ENCODE results near the gene STXBP4.

The STXBP4 gene

DNA sequence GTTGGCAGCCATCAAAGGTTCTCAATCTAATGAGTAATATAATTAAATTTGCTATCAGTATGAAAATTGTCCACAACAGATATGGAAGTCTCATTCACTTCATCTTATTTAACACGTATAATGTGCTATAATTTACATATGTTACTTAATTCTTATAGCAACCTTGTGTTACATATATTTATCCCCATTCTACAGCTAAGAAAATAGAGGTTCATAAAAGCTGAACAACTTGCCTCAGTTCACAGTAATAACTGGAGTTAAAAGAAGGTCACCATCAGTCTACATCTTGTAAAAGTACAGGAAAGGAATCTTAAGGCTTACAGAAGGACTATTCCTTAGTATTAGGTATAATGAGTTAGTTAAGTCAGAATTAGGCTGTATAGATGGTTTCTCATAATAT, 27.9 kb downstream of the STXBP4 start:
- Histone ChIP-seq H3K27ac (ENCODE audit: low read length) (no peak overlapping the region), H3K9ac (ENCODE audit: low read depth, low read length) (no peak overlapping the region), H3K27me3 (ENCODE audit: insufficient read depth, low read length) (no peaks in the 10 kb centered on the region), H3K4me1 (ENCODE audit: insufficient read depth, low read length) (no peaks in the 10 kb centered on the region), H3K4me3 (ENCODE audit: low read length) (no peak overlapping the region), H3K36me3 (ENCODE audit: insufficient read depth, low read depth, low read length) (peaks cover 23% of the 10 kb centered on the region), H3K9me3 (ENCODE audit: insufficient read depth, low read depth, low read length) (no peaks in the 10 kb centered on the region)

GRCh38 chr17:55002458-55002857, 33.9 kb downstream of the STXBP4 start:
- Histone ChIP-seq H3K27me3 (ENCODE audit: insufficient read depth, low read length) (no peaks in the 10 kb centered on the region), H3K27ac (ENCODE audit: low read length) (no peak overlapping the region), H3K9me3 (ENCODE audit: insufficient read depth, low read depth, low read length) (no peaks in the 10 kb centered on the region)

GRCh38 chr17:55004484-55004883, 35.9 kb downstream of the STXBP4 start:
- H3K9ac ChIP-seq (ENCODE audit: low read depth, low read length) = no peak overlapping the region
- no peak overlapping the region for H3K27ac ChIP-seq (ENCODE audit: low read length)
- no peaks in the 10 kb centered on the region; the same call in 1 of the 2 replicates for H3K4me1 ChIP-seq (ENCODE audit: insufficient read depth, low read length)
- H3K27me3 ChIP-seq (ENCODE audit: insufficient read depth, low read length) = no peaks in the 10 kb centered on the region
- peaks cover 26% of the 10 kb centered on the region for H3K36me3 ChIP-seq (ENCODE audit: insufficient read depth, low read depth, low read length)
- no peaks in the 10 kb centered on the region for H3K9me3 ChIP-seq (ENCODE audit: insufficient read depth, low read depth, low read length)
- H3K4me3 ChIP-seq (ENCODE audit: low read length) = no peak overlapping the region

More at GRCh38 chr17:55002458-55002857, 33.9 kb downstream of the STXBP4 start:
- Histone ChIP-seq H3K4me1 (ENCODE audit: insufficient read depth, low read length) (no peaks in the 10 kb centered on the region; the same call in 1 of the 2 replicates), H3K36me3 (ENCODE audit: insufficient read depth, low read depth, low read length) (peaks cover 19% of the 10 kb centered on the region), H3K9ac (ENCODE audit: low read depth, low read length) (no peak overlapping the region), H3K4me3 (ENCODE audit: low read length) (no peak overlapping the region)

DNA sequence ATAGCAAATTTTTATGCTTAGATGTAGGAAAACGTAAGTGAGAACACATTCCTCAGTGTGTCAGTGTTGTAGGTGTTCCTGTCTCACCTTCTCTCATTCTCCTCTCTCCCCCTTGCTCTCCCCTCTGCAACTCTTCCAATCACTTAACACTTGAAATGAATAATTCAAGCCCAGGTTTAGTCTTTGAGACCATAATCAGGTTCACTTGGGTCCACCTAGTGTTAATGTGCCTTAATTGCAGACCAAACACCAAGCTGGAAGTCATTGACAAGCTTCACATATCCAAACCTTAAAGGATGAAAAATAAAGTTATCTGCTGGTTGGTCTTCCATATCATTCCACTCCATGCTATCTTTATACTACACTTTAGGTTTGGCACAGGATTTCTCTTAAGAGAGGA, 37.0 kb downstream of the STXBP4 start:
- no peaks in the 10 kb centered on the region for H3K27me3 ChIP-seq (ENCODE audit: insufficient read depth, low read length)
- peaks cover 19% of the 10 kb centered on the region for H3K36me3 ChIP-seq (ENCODE audit: insufficient read depth, low read depth, low read length)
- no peaks in the 10 kb centered on the region; the same call in 1 of the 2 replicates for H3K4me1 ChIP-seq (ENCODE audit: insufficient read depth, low read length)

DNA sequence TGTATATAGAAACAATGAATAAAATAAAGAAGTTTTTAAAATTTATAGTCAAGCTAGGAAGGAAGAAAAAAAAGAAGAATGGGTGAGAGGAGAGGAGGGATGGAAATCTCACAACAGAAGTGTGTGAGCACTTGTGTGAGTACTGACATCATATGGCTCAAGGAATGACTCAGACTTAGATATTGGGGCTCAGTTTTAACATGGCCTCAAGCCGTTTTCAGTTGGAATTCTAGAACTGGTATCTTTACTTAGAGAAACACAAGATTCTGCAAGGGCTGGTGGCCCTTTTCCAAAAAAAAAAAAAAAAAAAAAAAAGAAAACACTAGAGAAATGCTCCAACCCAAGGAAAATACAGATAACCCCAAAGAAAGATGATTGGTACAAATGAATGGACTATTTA, 55.1 kb downstream of the STXBP4 start:
- no peaks in the 10 kb centered on the region for H3K4me1 ChIP-seq (ENCODE audit: insufficient read depth, low read length)

More for the DNA sequence above, 37.0 kb downstream of the STXBP4 start:
- Histone ChIP-seq H3K9ac (ENCODE audit: low read depth, low read length) (no peak overlapping the region), H3K4me3 (ENCODE audit: low read length) (no peak overlapping the region), H3K9me3 (ENCODE audit: insufficient read depth, low read depth, low read length) (no peaks in the 10 kb centered on the region), H3K27ac (ENCODE audit: low read length) (no peak overlapping the region)

GRCh38 chr17:55037828-55038227, 69.3 kb downstream of the STXBP4 start:
- Histone ChIP-seq H3K9ac (ENCODE audit: low read depth, low read length) (no peak overlapping the region), H3K4me1 (ENCODE audit: insufficient read depth, low read length) (no peaks in the 10 kb centered on the region), H3K36me3 (ENCODE audit: insufficient read depth, low read depth, low read length) (peaks cover under 1% of the 10 kb centered on the region; the same call in 1 of the 2 replicates), H3K27me3 (ENCODE audit: insufficient read depth, low read length) (no peaks in the 10 kb centered on the region), H3K27ac (ENCODE audit: low read length) (no peak overlapping the region), H3K9me3 (ENCODE audit: insufficient read depth, low read depth, low read length) (no peaks in the 10 kb centered on the region), H3K4me3 (ENCODE audit: low read length) (no peak overlapping the region)

More for the DNA sequence above, 55.1 kb downstream of the STXBP4 start:
- H3K4me3 ChIP-seq (ENCODE audit: low read length) = no peak overlapping the region
- no peak overlapping the region for H3K27ac ChIP-seq (ENCODE audit: low read length)
- no peak overlapping the region for H3K9ac ChIP-seq (ENCODE audit: low read depth, low read length)
- no peaks in the 10 kb centered on the region for H3K9me3 ChIP-seq (ENCODE audit: insufficient read depth, low read depth, low read length)
- no peaks in the 10 kb centered on the region for H3K27me3 ChIP-seq (ENCODE audit: insufficient read depth, low read length)
- peaks cover 6% of the 10 kb centered on the region; the same call in 1 of the 2 replicates for H3K36me3 ChIP-seq (ENCODE audit: insufficient read depth, low read depth, low read length)

DNA sequence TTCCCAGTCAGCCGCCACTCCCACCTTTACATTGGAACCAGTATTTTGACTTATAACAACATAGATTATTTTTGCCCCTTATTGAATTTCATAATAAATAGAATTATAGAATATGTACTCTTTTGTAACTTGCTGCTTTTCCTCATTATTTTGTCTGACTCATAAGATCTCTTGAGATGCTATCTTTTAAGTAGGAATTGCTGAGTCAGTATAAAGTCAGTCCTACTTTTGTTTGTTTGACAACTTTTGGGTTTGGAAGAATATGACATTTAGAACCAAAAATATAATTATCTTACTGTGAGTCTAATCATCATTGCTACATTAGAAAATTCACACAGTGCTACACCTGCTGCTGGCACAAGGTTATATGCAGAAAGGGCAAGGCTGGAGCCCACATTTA, 69.7 kb downstream of the STXBP4 start:
- no peaks in the 10 kb centered on the region for H3K9me3 ChIP-seq (ENCODE audit: insufficient read depth, low read depth, low read length)
- H3K4me3 ChIP-seq (ENCODE audit: low read length) = no peak overlapping the region
- no peak overlapping the region for H3K9ac ChIP-seq (ENCODE audit: low read depth, low read length)
- H3K27ac ChIP-seq (ENCODE audit: low read length) = no peak overlapping the region
- H3K27me3 ChIP-seq (ENCODE audit: insufficient read depth, low read length) = no peaks in the 10 kb centered on the region
- H3K36me3 ChIP-seq (ENCODE audit: insufficient read depth, low read depth, low read length) = no peaks in the 10 kb centered on the region
- H3K4me1 ChIP-seq (ENCODE audit: insufficient read depth, low read length) = no peaks in the 10 kb centered on the region

DNA sequence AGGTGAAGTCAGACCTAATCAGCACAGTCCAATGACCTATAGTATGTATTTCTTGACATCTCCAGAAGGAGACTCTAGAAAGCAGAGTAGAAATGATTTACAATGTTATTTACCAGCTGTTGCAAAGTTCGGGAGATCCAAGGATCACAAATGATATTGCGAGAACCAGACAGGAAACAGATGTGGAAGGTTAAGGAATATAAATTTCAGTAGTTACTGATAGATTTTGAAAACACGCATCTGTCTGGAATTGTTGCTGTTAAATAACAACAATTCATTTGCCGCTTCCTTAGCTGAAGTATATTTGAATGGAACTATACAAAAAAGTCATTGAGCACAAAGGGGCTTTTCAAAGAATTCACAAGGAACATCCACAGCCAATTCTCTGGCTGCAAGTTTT, 72.0 kb downstream of the STXBP4 start:
- Histone ChIP-seq H3K9me3 (ENCODE audit: insufficient read depth, low read depth, low read length) (no peaks in the 10 kb centered on the region), H3K27ac (ENCODE audit: low read length) (no peak overlapping the region), H3K4me1 (ENCODE audit: insufficient read depth, low read length) (no peaks in the 10 kb centered on the region), H3K36me3 (ENCODE audit: insufficient read depth, low read depth, low read length) (no peaks in the 10 kb centered on the region), H3K9ac (ENCODE audit: low read depth, low read length) (no peak overlapping the region), H3K27me3 (ENCODE audit: insufficient read depth, low read length) (no peaks in the 10 kb centered on the region), H3K4me3 (ENCODE audit: low read length) (no peak overlapping the region)

DNA sequence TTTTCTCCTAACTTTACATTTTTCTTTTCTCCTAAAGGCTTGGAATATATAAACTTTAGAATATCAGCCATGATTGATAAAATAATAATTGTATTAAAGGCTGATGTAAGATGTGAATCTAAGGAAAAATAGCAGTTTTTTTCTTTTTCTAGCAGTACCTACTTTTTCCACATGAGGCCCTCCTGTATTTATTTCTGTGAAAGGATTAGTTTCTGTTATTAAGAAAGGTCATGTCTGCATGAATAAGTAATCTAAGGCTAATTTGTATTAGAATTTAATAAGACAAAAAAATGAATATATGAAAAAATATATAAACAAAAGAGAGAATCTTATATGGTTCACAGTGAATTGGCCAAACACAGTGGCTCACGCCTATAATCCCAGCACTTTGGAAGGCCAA, 85.3 kb downstream of the STXBP4 start:
- H3K36me3 ChIP-seq (ENCODE audit: insufficient read depth, low read depth, low read length) = no peaks in the 10 kb centered on the region
- H3K27ac ChIP-seq (ENCODE audit: low read length) = no peak overlapping the region
- no peaks in the 10 kb centered on the region for H3K4me1 ChIP-seq (ENCODE audit: insufficient read depth, low read length)
- no peak overlapping the region for H3K9ac ChIP-seq (ENCODE audit: low read depth, low read length)
- H3K27me3 ChIP-seq (ENCODE audit: insufficient read depth, low read length) = no peaks in the 10 kb centered on the region
- H3K9me3 ChIP-seq (ENCODE audit: insufficient read depth, low read depth, low read length) = no peaks in the 10 kb centered on the region
- no peak overlapping the region for H3K4me3 ChIP-seq (ENCODE audit: low read length)

DNA sequence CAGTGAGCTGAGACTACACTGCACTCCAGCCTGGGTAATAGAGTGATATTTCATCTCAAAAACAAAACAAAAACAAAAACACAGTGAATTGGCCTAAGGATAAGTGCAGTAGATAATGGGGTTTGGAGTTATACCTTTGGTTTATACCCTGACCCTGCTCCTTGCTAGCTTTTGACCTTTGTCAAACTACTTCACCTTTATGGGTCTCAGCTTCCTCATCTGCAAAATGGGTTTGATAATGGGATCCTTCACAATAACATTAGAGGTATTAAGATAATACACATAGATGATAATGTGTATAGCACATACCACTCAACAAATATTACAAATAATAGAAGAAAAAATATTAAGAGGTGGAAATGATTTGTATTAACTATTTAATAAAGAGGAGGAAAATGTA, 85.9 kb downstream of the STXBP4 start:
- Histone ChIP-seq H3K9me3 (ENCODE audit: insufficient read depth, low read depth, low read length) (no peaks in the 10 kb centered on the region), H3K4me3 (ENCODE audit: low read length) (no peak overlapping the region), H3K27me3 (ENCODE audit: insufficient read depth, low read length) (no peaks in the 10 kb centered on the region), H3K4me1 (ENCODE audit: insufficient read depth, low read length) (no peaks in the 10 kb centered on the region), H3K9ac (ENCODE audit: low read depth, low read length) (no peak overlapping the region), H3K27ac (ENCODE audit: low read length) (no peak overlapping the region), H3K36me3 (ENCODE audit: insufficient read depth, low read depth, low read length) (no peaks in the 10 kb centered on the region)

DNA sequence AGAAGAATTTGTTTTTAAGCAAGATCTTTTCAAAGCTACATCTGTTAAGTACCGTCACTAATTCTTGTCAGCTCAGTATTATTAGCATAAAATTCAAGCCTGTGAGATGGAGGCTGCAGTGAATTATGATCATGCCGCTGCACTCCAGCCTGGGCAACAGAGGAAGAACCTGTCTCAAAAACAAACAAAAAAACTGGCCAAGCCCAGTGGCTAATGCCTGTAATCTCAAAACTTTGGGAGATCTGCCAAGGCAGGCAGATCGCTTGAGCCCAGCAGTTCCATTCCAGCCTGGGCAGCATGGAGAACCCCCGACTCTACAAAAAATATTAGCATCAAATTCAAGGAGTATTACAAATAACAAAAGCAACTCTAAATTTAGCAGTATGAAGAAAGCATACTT, 88.0 kb downstream of the STXBP4 start:
- Histone ChIP-seq H3K4me3 (ENCODE audit: low read length) (no peak overlapping the region), H3K9ac (ENCODE audit: low read depth, low read length) (no peak overlapping the region), H3K27ac (ENCODE audit: low read length) (no peak overlapping the region), H3K27me3 (ENCODE audit: insufficient read depth, low read length) (no peaks in the 10 kb centered on the region), H3K9me3 (ENCODE audit: insufficient read depth, low read depth, low read length) (no peaks in the 10 kb centered on the region), H3K4me1 (ENCODE audit: insufficient read depth, low read length) (no peaks in the 10 kb centered on the region), H3K36me3 (ENCODE audit: insufficient read depth, low read depth, low read length) (no peaks in the 10 kb centered on the region)

- H3K9ac ChIP-seq (ENCODE audit: low read depth, low read length) = no peak overlapping the region
- no peak overlapping the region for H3K27ac ChIP-seq (ENCODE audit: low read length)
- no peaks in the 10 kb centered on the region for H3K36me3 ChIP-seq (ENCODE audit: insufficient read depth, low read depth, low read length)
- H3K4me1 ChIP-seq (ENCODE audit: insufficient read depth, low read length) = no peaks in the 10 kb centered on the region
- no peaks in the 10 kb centered on the region for H3K9me3 ChIP-seq (ENCODE audit: insufficient read depth, low read depth, low read length)
- H3K4me3 ChIP-seq (ENCODE audit: low read length) = no peak overlapping the region
- H3K27me3 ChIP-seq (ENCODE audit: insufficient read depth, low read length) = no peaks in the 10 kb centered on the region
Measured at GRCh38 chr17:55057184-55057583, 88.6 kb downstream of the STXBP4 start.

GRCh38 chr17:55059724-55060123, 91.2 kb downstream of the STXBP4 start:
- H3K4me3 ChIP-seq (ENCODE audit: low read length) = no peak overlapping the region
- no peaks in the 10 kb centered on the region for H3K4me1 ChIP-seq (ENCODE audit: insufficient read depth, low read length)
- H3K27ac ChIP-seq (ENCODE audit: low read length) = no peak overlapping the region
- H3K9ac ChIP-seq (ENCODE audit: low read depth, low read length) = no peak overlapping the region
- H3K27me3 ChIP-seq (ENCODE audit: insufficient read depth, low read length) = no peaks in the 10 kb centered on the region
- no peaks in the 10 kb centered on the region for H3K36me3 ChIP-seq (ENCODE audit: insufficient read depth, low read depth, low read length)
- H3K9me3 ChIP-seq (ENCODE audit: insufficient read depth, low read depth, low read length) = no peaks in the 10 kb centered on the region
